Activated T-cell treated with anti-CD3 and anti-CD28 coated beads, Interleukin-2, amount 50 U/mL, for 1 hour (primary cell): Measurements from ENCODE around the gene LENG9.
A peak's percentile ranks its signal among the peaks of the same experiment; 100 is the strongest.

ENCODE experiments used
- DNase-seq: peaks from one replicate; pipeline ENCODE4 v3.0.0-alpha.2; 2020

Gene LENG9

GRCh38 chr19:54436031-54436523 lies 27.5 kb downstream of the LENG9 start:
- DNase-seq, result no peak

DNA sequence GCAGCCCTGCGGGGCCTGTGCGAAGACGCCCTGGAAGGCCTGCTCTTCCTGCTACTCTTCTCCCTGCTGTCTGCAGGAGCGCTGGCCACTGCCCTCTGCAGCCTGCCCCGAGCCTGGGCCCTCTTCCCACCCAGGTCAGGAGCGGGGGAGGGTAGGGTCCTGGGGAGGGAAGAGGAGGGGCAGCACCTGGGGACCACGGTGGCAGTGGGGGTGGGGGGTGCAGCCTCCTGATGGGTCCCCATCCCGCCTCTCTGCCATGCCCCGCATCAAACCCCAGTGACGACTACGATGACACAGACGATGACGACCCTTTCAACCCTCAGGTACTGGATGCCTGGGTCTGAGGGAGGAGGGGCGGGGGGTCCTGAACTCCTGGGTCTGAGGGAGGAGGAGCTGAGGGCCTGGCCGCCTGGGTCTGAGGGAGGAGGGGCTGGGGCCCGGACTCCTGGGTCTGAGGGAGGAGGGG lies 28.0 kb downstream of the LENG9 start:
- no peak for DNase-seq

GRCh38 chr19:54434873-54435214 lies 28.7 kb downstream of the LENG9 start:
- DNase-seq, result no peak

- no peak for DNase-seq
Observed at GRCh38 chr19:54434112-54434872, 29.3 kb downstream of the LENG9 start.

- DNase-seq, result no peak
Observed at GRCh38 chr19:54433697-54434096, 29.9 kb downstream of the LENG9 start.

- DNase-seq, result no peak
Observed at GRCh38 chr19:54432144-54432738, 31.3 kb downstream of the LENG9 start.

- no peak for DNase-seq
Observed at GRCh38 chr19:54431255-54431838, 32.2 kb downstream of the LENG9 start.

- peak; percentile 61 for DNase-seq
Observed at GRCh38 chr19:54430306-54431254, 33.0 kb downstream of the LENG9 start.

DNA sequence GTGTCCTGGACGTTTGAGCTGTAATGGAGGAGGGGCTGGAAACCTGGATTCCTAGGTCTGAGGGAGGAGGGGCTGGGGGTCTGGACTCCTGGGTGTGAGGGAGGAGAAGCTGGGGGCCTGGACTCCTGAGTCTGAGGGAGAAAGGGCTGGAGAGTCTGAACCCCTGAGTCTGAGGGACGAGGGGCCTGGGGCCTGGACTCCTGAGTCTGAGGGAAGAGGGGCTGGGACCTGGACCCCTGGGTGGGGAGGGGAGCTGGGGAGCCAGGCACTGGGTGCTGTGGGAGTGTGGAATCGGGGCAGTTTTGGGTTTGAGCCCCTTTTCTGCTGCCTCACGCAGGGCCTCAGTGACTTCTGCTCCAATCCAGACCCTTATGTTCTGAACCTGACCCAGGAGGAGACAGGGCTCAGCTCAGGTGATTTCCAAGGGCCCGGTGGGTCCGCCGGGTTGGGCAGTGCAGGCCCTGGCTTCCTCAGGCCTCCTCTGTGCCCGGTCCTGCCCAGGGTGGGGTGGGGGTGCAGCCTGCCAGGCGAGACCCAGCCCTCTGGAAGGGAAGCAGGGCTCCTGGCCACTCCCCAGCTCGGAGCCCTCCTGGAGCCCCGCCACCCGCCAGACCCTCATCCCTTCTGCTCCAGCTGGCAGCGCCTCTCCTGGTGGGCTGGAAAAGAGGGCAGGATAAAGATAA lies 33.9 kb downstream of the LENG9 start:
- DNase-seq, result no peak

GRCh38 chr19:54429176-54429495 lies 34.4 kb downstream of the LENG9 start:
- no peak for DNase-seq

DNA sequence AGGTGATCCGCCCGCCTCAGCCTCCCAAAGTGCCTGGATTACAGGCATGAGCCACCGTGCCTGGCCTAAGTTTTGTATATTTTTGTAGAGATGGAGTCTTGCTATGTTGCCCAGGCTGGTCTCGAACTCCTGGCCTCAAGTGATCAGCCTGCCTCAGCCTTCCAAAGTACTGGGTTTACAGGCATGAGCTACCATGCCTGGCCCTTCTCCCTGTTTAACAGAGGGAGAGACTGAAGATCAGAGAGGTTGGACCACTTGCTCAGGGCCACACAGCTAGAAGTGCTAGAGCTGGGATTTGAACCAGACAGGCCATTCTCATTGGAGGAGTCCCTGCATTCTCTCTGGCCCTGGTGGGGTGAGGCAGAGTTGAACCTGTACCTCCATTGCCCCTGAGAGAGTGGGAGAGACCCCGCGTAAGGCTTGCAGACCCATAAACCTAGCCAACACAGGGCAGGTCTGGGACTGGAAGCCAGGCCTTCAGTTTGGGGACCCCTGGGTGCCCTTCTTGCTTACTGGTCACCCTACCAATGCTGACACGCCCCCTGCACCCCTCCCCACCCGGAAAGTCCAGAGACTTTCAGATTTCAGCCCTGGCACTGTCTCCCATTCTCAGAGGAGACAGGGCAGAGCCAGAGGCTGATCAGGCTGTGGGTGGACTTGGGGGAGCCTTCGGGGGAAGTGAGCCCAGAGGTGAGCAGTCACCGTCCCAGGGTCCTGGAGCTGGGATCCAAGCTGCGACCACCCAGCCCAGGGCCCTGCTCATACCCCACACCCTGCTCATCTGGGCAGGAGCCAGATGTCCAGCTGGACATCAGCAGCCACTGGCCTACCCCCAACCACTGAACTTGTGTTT lies 35.0 kb downstream of the LENG9 start:
- DNase-seq, result no peak

DNA sequence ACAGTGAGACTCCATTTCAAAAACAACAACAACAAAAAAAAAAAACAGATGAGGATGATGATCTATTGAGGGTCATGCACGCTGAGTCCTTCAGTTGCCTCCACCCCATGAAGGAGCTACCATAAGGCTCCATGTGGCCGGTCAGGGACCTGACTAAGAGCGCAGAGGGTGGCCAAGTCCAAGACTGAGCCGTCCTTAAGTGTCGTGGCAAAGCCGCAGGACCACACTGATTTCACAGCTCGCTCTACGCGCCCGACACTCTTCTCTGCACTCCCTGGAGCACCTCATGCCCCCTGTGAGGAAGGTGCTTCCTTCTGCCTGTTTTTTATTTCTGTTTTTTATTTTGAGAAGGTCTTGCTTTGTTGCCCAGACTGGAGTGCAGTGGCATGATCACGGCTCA lies 36.0 kb downstream of the LENG9 start:
- DNase-seq, result no peak

- DNase-seq, result no peak
Observed at GRCh38 chr19:54426291-54426931, 37.2 kb downstream of the LENG9 start.

DNA sequence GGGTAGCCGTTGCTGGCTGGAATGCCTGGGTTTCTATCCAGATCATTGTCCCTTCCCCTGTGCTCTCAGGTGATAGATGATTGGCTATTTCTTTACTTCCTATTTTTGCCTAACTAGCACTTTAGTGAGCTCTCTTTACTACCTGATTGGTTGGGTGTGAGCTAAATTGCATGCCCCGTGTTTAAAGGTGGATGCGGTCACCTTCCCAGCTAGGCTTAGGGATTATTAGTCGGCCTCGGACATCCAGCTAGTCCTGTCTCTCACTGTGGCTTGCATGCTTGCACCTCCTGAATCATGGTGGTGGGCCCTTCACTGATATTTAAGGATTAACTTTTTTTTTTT lies 38.2 kb downstream of the LENG9 start:
- DNase-seq, result no peak

DNA sequence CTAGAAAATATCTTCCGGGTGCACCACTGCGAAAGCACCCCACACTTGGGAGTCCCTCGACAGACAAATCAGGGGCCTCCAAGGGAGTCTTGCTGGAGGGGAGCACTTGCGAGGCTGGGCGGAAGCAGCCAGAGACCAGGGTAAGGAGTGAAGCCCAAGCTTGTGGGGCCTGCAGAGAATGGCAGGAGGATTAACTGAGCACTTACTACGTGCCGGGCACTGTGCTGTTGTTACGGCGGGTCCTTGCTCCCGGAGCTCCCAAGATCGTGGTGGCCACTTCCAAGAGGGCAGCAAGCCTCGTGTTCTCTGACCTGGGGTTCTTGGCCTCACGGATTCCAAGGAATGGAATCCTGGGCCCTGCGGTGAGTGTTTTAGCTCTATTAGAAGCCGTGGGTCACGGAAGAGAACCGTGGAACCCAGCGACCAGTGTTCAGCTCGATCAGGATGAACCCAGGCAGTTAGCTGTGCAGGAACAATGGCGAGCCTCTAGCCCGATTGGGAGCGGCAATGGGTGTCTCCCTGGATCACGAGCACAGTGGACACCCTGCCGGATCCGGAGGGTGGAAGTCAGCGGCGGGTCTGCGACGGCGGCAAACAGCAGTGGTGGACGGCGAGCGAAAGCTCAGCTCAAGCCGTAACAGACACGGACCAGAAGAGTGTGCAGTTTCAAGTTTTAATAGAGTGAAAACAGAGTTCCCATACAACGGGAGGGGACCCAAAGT lies 38.8 kb downstream of the LENG9 start:
- DNase-seq, result no peak

GRCh38 chr19:54424201-54424600 lies 39.4 kb downstream of the LENG9 start:
- no peak for DNase-seq

DNA sequence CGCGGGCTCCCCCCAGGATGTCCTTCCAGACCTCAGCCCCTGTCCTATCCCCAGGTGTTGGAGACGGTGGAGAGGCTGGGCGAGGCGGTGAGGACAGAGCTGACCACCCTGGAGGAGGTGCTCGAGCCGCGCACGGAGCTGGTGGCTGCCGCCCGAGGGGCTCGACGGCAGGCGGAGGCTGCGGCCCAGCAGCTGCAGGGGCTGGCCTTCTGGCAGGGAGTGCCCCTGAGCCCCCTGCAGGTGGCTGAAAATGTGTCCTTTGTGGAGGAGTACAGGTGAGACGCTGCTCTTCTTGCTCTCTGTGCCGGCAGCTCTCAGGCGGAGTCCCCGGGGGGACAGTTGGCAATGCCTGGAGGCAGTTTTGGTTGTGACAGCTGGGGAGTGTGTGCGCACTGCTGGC lies 41.4 kb downstream of the LENG9 start:
- DNase-seq, result no peak

DNA sequence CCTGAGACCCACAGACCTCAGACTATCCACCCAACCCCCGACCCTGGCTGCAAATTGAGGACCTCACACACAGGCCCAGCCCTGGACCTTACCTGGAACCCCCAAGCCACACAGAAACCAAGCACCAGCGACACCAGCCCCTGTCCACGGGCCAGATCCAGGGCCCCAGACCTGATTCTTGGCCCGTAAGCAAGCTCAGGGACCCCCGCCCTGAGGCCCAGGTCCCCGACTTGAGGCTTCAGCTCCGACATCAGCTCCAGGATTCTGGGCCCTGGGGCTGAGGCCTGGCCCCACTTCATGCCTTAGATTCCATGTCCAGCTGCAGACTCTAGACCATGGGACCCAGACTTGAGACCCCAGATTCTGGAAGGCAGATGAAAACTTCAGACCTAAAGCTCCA lies 42.1 kb downstream of the LENG9 start:
- no peak for DNase-seq

DNA sequence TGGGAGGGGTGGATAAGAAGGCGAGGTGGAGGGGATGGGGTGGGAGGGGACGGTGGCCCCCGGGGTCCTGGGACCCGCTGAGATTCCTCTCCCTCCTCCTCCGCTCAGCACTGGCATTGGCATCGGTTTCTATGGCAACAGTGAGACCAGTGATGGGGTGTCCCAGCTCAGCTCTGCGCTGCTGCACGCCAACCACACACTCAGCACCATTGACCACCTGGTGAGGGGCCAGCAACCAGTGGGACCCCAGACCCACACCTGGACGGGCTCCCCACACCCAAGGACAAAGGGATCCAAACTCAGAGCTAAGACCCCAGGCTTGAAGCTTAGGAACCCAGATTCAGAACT lies 42.4 kb downstream of the LENG9 start:
- no peak for DNase-seq

- DNase-seq, result no peak
Observed at GRCh38 chr19:54420383-54421168, 43.0 kb downstream of the LENG9 start.
